Brain microvascular endothelial cell (primary cell): ENCODE data around the gene PACS1.
"Not testable (repeated sequence)": the region's sequence is repeated elsewhere in the genome, so short reads cannot be mapped to it uniquely, and the experiment has no call there.

Experiments
- DNase-seq: peaks from one replicate; pipeline ENCODE4 v3.0.0-alpha.2; 2020
- H3K27ac ChIP-seq: fragments of 250-450 bp; sonication (Bioruptor Pico); 2 replicates; pipeline ENCODE4 v1.5.1; 2020; ENCODE audit warnings: mild to moderate bottlenecking, moderate library complexity
- H3K27me3 ChIP-seq: fragments of 250-450 bp; sonication (Bioruptor Pico); replicated peaks from 2 replicates; pipeline ENCODE4 v1.5.1; 2020; ENCODE audit warnings: mild to moderate bottlenecking
- H3K36me3 ChIP-seq: fragments of 250-450 bp; sonication (Bioruptor Pico); replicated peaks from 2 replicates; pipeline ENCODE4 v1.5.1; 2020; ENCODE audit warnings: mild to moderate bottlenecking
- H3K4me3 ChIP-seq: 2 replicates; pipeline ENCODE4 v1.5.1; 2011; ENCODE audit warnings: low read depth, mild to moderate bottlenecking, control low read depth, low read length, moderate library complexity
- CTCF ChIP-seq: IDR thresholded peaks from 2 replicates; pipeline ENCODE4 v1.5.1; 2011; ENCODE audit warnings: low read depth, mild to moderate bottlenecking, moderate library complexity, low read length, control low read depth, inconsistent platforms; ENCODE audit errors: missing control alignments
- in situ Hi-C: cut with HindIII; loops from 2 replicates; pipeline ENCODE4 v1.10.0; 2017; ENCODE audit warnings: low sequenced_read_pairs, low pct_ligation_motif_present

Gene PACS1

GRCh38 chr11:66089067-66089466, 19.0 kb downstream of the PACS1 start:
- Histone ChIP-seq H3K27me3 (no peaks in the 10 kb centered on the region), H3K36me3 (peaks cover 2% of the 10 kb centered on the region), H3K27ac (no peak overlapping the region), H3K4me3 (no peak overlapping the region)
- no peak for TF ChIP-seq CTCF
- no peak for DNase-seq
- in situ Hi-C loops = no loop called here

DNA sequence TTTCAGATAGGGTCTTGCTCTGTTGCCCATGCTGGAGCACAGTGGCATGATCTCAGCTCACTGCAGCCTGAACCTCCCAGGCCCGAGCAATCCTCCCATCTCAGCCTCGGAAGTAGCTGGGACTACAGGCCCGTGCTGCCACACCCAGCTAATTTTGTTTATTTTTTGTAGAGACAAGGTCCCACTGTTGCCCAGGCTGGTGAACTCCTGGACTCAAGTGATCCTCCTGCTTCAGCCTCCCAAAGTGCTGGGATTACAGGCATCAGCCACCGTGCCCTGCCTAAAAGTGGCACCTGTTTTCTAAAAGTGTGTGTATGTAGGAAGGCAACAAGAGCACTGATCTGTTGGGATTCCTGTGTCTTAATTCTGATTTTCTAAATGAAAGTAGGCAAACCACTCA, 20.2 kb downstream of the PACS1 start:
- no peak for DNase-seq
- no peak for TF ChIP-seq CTCF
- Histone ChIP-seq H3K4me3 (no peak overlapping the region), H3K27me3 (no peaks in the 10 kb centered on the region), H3K36me3 (peaks cover 2% of the 10 kb centered on the region), H3K27ac (no peak overlapping the region)
- in situ Hi-C loops = no loop called here

DNA sequence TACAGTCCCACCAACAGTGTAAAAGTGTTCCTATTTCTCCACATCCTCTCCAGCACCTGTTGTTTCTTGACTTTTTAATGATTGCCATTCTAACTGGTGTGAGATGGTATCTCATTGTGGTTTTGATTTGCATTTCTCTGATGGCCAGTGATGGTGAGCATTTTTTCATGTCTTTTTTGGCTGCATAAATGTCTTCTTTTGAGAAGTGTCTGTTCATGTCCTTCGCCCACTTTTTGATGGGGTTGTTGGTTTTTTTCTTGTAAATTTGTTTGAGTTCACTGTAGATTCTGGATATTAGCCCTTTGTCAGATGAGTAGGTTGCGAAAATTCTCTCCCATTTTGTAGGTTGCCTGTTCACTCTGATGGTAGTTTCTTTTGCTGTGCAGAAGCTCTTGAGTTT, 22.1 kb downstream of the PACS1 start:
- in situ Hi-C loops, H3K36me3 ChIP-seq, H3K27ac ChIP-seq, H3K27me3 ChIP-seq, DNase-seq, H3K4me3 ChIP-seq: not testable (repeated sequence)

DNA sequence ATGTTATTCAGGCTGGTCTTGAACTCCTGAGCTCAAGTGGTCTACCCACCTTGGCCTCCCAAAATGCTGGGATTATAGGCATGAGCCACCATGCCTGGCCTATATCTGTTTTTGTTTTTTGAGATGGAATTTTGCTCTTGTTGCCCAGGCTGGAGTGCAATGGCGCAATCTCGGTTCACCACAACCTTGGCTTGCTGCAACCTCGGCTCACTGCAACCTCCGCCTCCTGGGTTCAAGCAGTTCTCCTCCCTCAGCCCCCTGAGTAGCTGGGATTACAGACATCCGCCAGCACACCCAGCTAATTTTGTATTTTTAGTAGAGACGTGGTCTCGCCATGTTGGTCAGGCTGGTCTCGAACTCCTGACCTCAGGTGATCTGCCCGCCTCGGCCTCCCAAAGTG, 29.7 kb downstream of the PACS1 start:
- H3K27ac ChIP-seq, in situ Hi-C loops, H3K27me3 ChIP-seq, H3K4me3 ChIP-seq, H3K36me3 ChIP-seq, DNase-seq: not testable (repeated sequence)

- Histone ChIP-seq H3K27ac (no peak overlapping the region), H3K36me3 (no peaks in the 10 kb centered on the region), H3K27me3 (no peaks in the 10 kb centered on the region), H3K4me3 (no peak overlapping the region)
- no peak for TF ChIP-seq CTCF
- DNase-seq = no peak
- in situ Hi-C loops = no loop called here
These were observed 30.4 kb downstream of the PACS1 start for GRCh38 chr11:66100272-66101065.

- TF ChIP-seq CTCF = no peak
- in situ Hi-C loops = no loop called here
- Histone ChIP-seq H3K27ac (no peak overlapping the region), H3K36me3 (no peaks in the 10 kb centered on the region), H3K27me3 (no peaks in the 10 kb centered on the region), H3K4me3 (no peak overlapping the region)
- no peak for DNase-seq
These were observed 31.0 kb downstream of the PACS1 start for GRCh38 chr11:66101066-66101464.

GRCh38 chr11:66104057-66104638, 34.1 kb downstream of the PACS1 start:
- no peak for DNase-seq
- in situ Hi-C loops = no loop called here
- no peak for TF ChIP-seq CTCF
- Histone ChIP-seq H3K27me3 (no peaks in the 10 kb centered on the region), H3K36me3 (no peaks in the 10 kb centered on the region), H3K27ac (no peak overlapping the region), H3K4me3 (no peak overlapping the region)
